MCF 10A (cell line): Measurements from ENCODE around the gene KCNJ10. TPM values are rescaled to one million over a fixed set of nuclear protein-coding genes. Genes with fewer than 3 reads are reported as not detected.

Experiments used
- BruUV-seq: library from RNA; stranded (reverse); fragments of 400-500 nt; replicated peaks from 2 replicates; lab custom pipeline; 2021; lab: Mats Ljungman, UMichigan
- CTCF ChIA-PET: fragments of 300-600 bp; sonication (Branson Sonifier 250); formaldehyde crosslinking; extraction: SDS; loops from one replicate; lab custom pipeline; 2021; ENCODE audit warnings: antibody characterized with exemption, inconsistent platforms; lab: Yijun Ruan, JAX
- POLR2A ChIA-PET: fragments of 300-600, 350-650 bp; sonication (Branson Sonifier 250); formaldehyde crosslinking; extraction: SDS; loops from one replicate; lab custom pipeline; 2020; ENCODE audit warnings: antibody characterized with exemption, inconsistent platforms; lab: Yijun Ruan, JAX
- DNase-seq: peaks from one replicate; pipeline ENCODE4 v3.0.0-alpha.2; 2018; ENCODE audit not compliant: unreplicated experiment
- H3K27ac Mint-ChIP-seq: one replicate; pipeline ENCODE4 v1.8.0; 2022; ENCODE audit warnings: mild to moderate bottlenecking, low read depth, mixed read lengths; ENCODE audit not compliant: unreplicated experiment
- H3K27me3 Mint-ChIP-seq: one replicate; pipeline ENCODE4 v1.8.0; 2022; ENCODE audit warnings: mixed read lengths; ENCODE audit not compliant: insufficient read depth, unreplicated experiment
- H3K36me3 Mint-ChIP-seq: one replicate; pipeline ENCODE4 v1.8.0; 2022; ENCODE audit warnings: mild to moderate bottlenecking, moderate library complexity, mixed read lengths; ENCODE audit not compliant: insufficient read depth, unreplicated experiment
- H3K4me1 Mint-ChIP-seq: one replicate; pipeline ENCODE4 v1.8.0; 2022; ENCODE audit warnings: mixed read lengths; ENCODE audit not compliant: insufficient read depth, unreplicated experiment
- H3K4me3 Mint-ChIP-seq: one replicate; pipeline ENCODE4 v1.8.0; 2022; ENCODE audit warnings: mild to moderate bottlenecking, moderate library complexity, mixed read lengths; ENCODE audit not compliant: unreplicated experiment
- H3K9me3 Mint-ChIP-seq: one replicate; pipeline ENCODE4 v1.8.0; 2022; ENCODE audit warnings: mixed read lengths; ENCODE audit not compliant: unreplicated experiment
- intact Hi-C: fragments of 100-400 bp; cut with micrococcal nuclease; formaldehyde crosslinking; loops from 2 replicates; pipeline ENCODE4 v1.14.1; 2022
- total RNA-seq: library from RNA; stranded (reverse); gene quantifications from 2 replicates; pipeline ENCODE4 v1.2.3, GENCODE V29; 2022
- TF ChIP-seq, protein P1 (sequence below): fragments of 200-600 bp; IDR thresholded peaks from one replicate; pipeline ENCODE4 v1.8.0; 2022; ENCODE audit warnings: antibody characterized with exemption, mild to moderate bottlenecking; ENCODE audit not compliant: unreplicated experiment

KCNJ10 gene
- total RNA-seq, 1 experiment from 2014 or later: not detected

DNA sequence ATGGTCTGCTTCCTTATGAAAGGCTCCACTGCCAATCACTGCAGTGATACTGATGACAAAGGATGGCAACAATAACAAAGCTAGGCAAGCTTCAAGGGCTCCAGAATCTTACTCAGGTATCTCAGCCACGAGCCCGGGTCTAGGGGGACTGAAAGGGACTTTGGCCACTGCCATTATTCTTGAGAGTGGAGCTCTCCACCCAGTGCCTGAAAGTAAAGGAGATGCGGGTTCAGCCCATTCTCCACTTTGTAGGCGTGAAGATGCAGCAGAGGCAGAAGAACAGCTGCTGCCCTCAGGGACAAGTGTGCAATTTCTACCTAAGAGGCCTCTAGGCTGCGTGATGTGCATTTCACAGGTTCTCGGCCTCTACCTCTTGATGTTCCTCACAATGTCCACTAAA is 84.5 kb downstream of the KCNJ10 start:
- peaks cover 9% of the 10 kb centered on the region for H3K4me1 Mint-ChIP-seq
- intact Hi-C loops: no loop called here
- DNase-seq: no peak
- CTCF ChIA-PET: interaction anchor here (0.5 to 8.7 kb wide), 4 partner anchors 21 to 1978 kb away, joined by 3 to 75 read pairs (median 4); no protein-coding TSS in a partner anchor
- BruUV-seq: no TSS peak
- H3K36me3 Mint-ChIP-seq: peaks cover 15% of the 10 kb centered on the region
- TF ChIP-seq, protein P1, sequence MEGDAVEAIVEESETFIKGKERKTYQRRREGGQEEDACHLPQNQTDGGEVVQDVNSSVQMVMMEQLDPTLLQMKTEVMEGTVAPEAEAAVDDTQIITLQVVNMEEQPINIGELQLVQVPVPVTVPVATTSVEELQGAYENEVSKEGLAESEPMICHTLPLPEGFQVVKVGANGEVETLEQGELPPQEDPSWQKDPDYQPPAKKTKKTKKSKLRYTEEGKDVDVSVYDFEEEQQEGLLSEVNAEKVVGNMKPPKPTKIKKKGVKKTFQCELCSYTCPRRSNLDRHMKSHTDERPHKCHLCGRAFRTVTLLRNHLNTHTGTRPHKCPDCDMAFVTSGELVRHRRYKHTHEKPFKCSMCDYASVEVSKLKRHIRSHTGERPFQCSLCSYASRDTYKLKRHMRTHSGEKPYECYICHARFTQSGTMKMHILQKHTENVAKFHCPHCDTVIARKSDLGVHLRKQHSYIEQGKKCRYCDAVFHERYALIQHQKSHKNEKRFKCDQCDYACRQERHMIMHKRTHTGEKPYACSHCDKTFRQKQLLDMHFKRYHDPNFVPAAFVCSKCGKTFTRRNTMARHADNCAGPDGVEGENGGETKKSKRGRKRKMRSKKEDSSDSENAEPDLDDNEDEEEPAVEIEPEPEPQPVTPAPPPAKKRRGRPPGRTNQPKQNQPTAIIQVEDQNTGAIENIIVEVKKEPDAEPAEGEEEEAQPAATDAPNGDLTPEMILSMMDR: no peak
- no peak overlapping the region for H3K27ac Mint-ChIP-seq
- H3K27me3 Mint-ChIP-seq: no peaks in the 10 kb centered on the region
- H3K9me3 Mint-ChIP-seq: no peaks in the 10 kb centered on the region
- POLR2A ChIA-PET: no interaction called here
- no peak overlapping the region for H3K4me3 Mint-ChIP-seq

DNA sequence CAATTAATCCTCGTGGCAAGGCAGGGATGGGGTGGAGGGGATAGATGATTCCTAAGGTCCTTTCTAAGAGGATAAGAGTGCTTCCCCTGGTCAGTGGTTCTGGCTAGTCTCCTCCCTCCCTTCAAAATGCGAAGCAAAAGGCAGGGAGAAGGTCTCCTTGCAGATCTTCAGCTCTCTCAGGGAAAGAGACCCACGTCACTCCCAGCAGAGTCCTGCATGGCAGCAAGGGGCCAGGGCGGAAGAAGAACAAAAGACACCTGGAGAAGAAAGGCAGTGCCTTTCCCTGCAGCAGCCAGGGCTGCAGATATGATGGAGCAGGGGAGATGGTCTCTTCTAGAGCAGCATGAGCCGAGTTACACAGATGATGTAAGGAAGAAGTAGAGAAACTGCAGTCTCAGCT is 86.3 kb downstream of the KCNJ10 start:
- Mint-ChIP-seq H3K27ac (no peak overlapping the region), H3K27me3 (no peaks in the 10 kb centered on the region), H3K36me3 (peaks cover 20% of the 10 kb centered on the region), H3K9me3 (no peaks in the 10 kb centered on the region), H3K4me1 (peaks cover 9% of the 10 kb centered on the region), H3K4me3 (no peak overlapping the region)
- intact Hi-C loops: no loop called here
- ChIA-PET CTCF (interaction anchor here (0.5 to 8.7 kb wide), 3 partner anchors 22 to 520 kb away, joined by 3 to 75 read pairs (median 4); no protein-coding TSS in a partner anchor), POLR2A (no interaction called here)
- TF ChIP-seq, protein P1: no peak
- no TSS peak for BruUV-seq
- DNase-seq: no peak

DNA sequence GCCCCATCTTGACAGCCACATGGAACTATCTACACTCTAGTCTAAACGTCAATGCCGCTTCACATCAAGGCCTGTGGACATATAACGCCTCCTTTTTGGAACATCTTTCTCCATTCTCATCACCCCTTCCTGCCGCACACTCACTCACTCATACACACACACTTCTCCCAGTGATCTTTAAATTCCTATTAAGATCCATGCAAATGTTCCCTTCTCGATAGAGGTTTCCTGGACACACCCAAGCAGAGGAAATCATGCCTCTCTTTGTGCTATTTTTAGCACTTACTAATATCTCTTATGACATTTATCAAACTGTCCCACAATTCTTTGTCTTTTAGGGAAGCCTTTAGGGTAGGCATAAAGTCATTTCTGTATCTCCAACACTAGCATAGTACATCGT is 87.7 kb downstream of the KCNJ10 start:
- Mint-ChIP-seq H3K4me3 (no peak overlapping the region), H3K27me3 (no peaks in the 10 kb centered on the region), H3K36me3 (peaks cover 24% of the 10 kb centered on the region), H3K27ac (no peak overlapping the region), H3K9me3 (no peaks in the 10 kb centered on the region), H3K4me1 (peaks cover 9% of the 10 kb centered on the region)
- ChIA-PET CTCF (interaction anchor here (0.6 to 8.7 kb wide), 3 partner anchors 10 to 1372 kb away, joined by 3 to 75 read pairs (median 4); no protein-coding TSS in a partner anchor), POLR2A (interaction anchor here (1.0 kb wide), 1 partner anchor 25 kb away, joined by 3 read pairs; no protein-coding TSS in a partner anchor)
- BruUV-seq: no TSS peak
- no peak for DNase-seq
- TF ChIP-seq, protein P1: no peak
- intact Hi-C loops: no loop called here

DNA sequence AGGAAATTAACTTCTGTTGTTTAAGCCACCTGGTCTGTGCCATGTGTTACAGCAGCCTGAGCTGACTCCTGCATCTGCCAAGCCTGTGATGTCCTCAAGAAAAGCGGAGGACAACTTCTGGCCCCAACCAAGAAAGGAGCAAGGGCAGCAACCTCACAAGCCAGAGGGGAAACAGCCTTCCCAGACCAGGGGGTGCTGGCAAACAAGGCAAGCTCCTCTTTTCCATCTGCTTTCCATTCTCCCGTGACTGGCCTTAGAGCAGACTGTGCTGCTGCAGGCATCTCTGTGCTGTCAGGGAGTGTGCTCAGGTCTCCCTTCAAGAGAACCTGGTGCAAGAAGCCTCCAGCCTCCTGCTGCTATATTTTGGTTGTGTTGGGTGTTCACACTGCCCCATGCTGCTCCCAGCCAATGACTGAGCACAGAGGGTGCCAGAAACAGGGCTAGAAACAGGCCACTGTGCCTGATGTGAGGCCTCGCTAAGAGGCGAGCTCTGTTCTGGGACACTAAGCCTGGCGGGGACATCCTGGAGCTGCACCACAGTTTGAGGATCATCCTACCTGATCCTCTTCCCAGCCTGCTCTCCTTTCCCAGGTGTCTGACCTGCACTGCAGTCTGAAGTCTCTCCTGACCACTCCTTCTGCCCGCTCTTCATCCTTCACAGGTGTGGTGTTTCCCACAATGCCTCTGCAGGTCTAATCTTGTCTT is 88.5 kb downstream of the KCNJ10 start:
- TF ChIP-seq, protein P1: no peak
- CTCF ChIA-PET: interaction anchor here (0.6 to 8.7 kb wide), 4 partner anchors 10 to 1372 kb away, joined by 3 to 75 read pairs (median 4); no protein-coding TSS in a partner anchor

More for the DNA sequence above, 88.5 kb downstream of the KCNJ10 start:
- no peaks in the 10 kb centered on the region for H3K9me3 Mint-ChIP-seq
- DNase-seq: no peak
- POLR2A ChIA-PET: no interaction called here
- H3K36me3 Mint-ChIP-seq: peaks cover 24% of the 10 kb centered on the region
- intact Hi-C loops: no loop called here
- no peak overlapping the region for H3K27ac Mint-ChIP-seq
- no TSS peak for BruUV-seq
- H3K4me1 Mint-ChIP-seq: peaks cover 9% of the 10 kb centered on the region
- no peaks in the 10 kb centered on the region for H3K27me3 Mint-ChIP-seq
- no peak overlapping the region for H3K4me3 Mint-ChIP-seq
